Endothelial cell (in vitro differentiated cells): ENCODE data around the gene STMND1. TPM values are rescaled to one million over a fixed set of nuclear protein-coding genes. Genes with fewer than 3 reads are reported as not detected.

Experiments used
- DNase-seq: peaks from one replicate; pipeline ENCODE4 v3.0.0; 2021; ENCODE audit warnings: low spot score
- H3K27ac Mint-ChIP-seq: one replicate; pipeline ENCODE4 v1.8.0; 2021; ENCODE audit warnings: mixed read lengths, inconsistent platforms; ENCODE audit not compliant: unreplicated experiment
- H3K27me3 Mint-ChIP-seq: one replicate; pipeline ENCODE4 v1.8.0; 2021; ENCODE audit warnings: mild to moderate bottlenecking, moderate library complexity, mixed read lengths, inconsistent platforms; ENCODE audit not compliant: unreplicated experiment
- H3K36me3 Mint-ChIP-seq: one replicate; pipeline ENCODE4 v1.8.0; 2021; ENCODE audit warnings: mild to moderate bottlenecking, low read depth, mixed read lengths, inconsistent platforms; ENCODE audit not compliant: unreplicated experiment
- H3K4me1 Mint-ChIP-seq: one replicate; pipeline ENCODE4 v1.8.0; 2021; ENCODE audit warnings: mild to moderate bottlenecking, mixed read lengths, inconsistent platforms; ENCODE audit not compliant: unreplicated experiment
- H3K4me3 Mint-ChIP-seq: one replicate; pipeline ENCODE4 v1.8.0; 2021; ENCODE audit warnings: mild to moderate bottlenecking, mixed read lengths, inconsistent platforms; ENCODE audit not compliant: unreplicated experiment
- H3K9me3 Mint-ChIP-seq: one replicate; pipeline ENCODE4 v1.8.0; 2021; ENCODE audit warnings: mixed read lengths, inconsistent platforms; ENCODE audit not compliant: unreplicated experiment
- CTCF ChIP-seq: fragments of 200-600 bp; sonication (generic); IDR thresholded peaks from one replicate; pipeline ENCODE4 v1.5.0; 2021; ENCODE audit warnings: antibody characterized with exemption; ENCODE audit not compliant: unreplicated experiment
- total RNA-seq: library from RNA; stranded (reverse); fragmentation: NEBNext Ultra II Directional; extraction: Animal tissue kit (Norgen Biotek cat#: 25700); gene quantifications from one replicate; pipeline ENCODE4 v1.2.1, GENCODE V29; 2021; ENCODE audit not compliant: unreplicated experiment

Gene STMND1
- total RNA-seq, 1 donor from 2014 or later = not detected

- no peak for TF ChIP-seq CTCF
- no peaks in the 10 kb centered on the region for H3K36me3 Mint-ChIP-seq
- no peaks in the 10 kb centered on the region for H3K27me3 Mint-ChIP-seq
- DNase-seq = no peak
- H3K27ac Mint-ChIP-seq = no peak overlapping the region
- no peak overlapping the region for H3K4me3 Mint-ChIP-seq
- H3K4me1 Mint-ChIP-seq = peaks cover 3% of the 10 kb centered on the region
- no peaks in the 10 kb centered on the region for H3K9me3 Mint-ChIP-seq
Observed at GRCh38 chr6:17130786-17131185, 28.9 kb downstream of the STMND1 start.

GRCh38 chr6:17132967-17133366 lies 31.1 kb downstream of the STMND1 start:
- H3K4me3 Mint-ChIP-seq = no peak overlapping the region
- DNase-seq = no peak
- no peak overlapping the region for H3K27ac Mint-ChIP-seq
- H3K36me3 Mint-ChIP-seq = no peaks in the 10 kb centered on the region
- no peaks in the 10 kb centered on the region for H3K27me3 Mint-ChIP-seq
- no peaks in the 10 kb centered on the region for H3K4me1 Mint-ChIP-seq
- H3K9me3 Mint-ChIP-seq = no peaks in the 10 kb centered on the region
- no peak for TF ChIP-seq CTCF

GRCh38 chr6:17138033-17138432 lies 36.2 kb downstream of the STMND1 start:
- no peaks in the 10 kb centered on the region for H3K27me3 Mint-ChIP-seq
- H3K27ac Mint-ChIP-seq = no peak overlapping the region
- no peaks in the 10 kb centered on the region for H3K36me3 Mint-ChIP-seq
- H3K4me3 Mint-ChIP-seq = no peak overlapping the region
- no peaks in the 10 kb centered on the region for H3K9me3 Mint-ChIP-seq
- TF ChIP-seq CTCF = no peak
- no peak for DNase-seq
- no peaks in the 10 kb centered on the region for H3K4me1 Mint-ChIP-seq

DNA sequence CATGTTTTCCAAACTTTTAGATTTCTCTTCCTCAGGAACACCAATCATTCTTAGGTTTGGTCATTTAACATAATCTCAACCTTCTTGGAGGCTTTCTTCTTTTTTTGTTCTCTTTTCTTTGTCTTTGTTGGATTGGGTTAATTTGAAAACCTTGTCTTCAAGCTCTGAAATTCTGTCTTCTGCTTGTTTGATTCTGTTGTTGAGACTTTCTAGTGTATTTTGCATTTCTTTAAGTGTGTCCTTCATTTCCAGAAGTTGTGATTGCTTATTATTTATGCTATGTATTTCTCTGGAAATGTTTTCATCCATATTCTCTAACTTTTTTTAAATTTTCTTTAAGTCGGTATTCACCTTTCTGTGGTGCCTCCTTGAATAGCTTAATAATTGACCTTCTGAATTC lies 42.2 kb downstream of the STMND1 start:
- no peaks in the 10 kb centered on the region for H3K9me3 Mint-ChIP-seq
- no peak for TF ChIP-seq CTCF
- no peaks in the 10 kb centered on the region for H3K36me3 Mint-ChIP-seq
- H3K4me3 Mint-ChIP-seq = no peak overlapping the region
- DNase-seq = no peak
- peaks cover 5% of the 10 kb centered on the region for H3K4me1 Mint-ChIP-seq
- H3K27me3 Mint-ChIP-seq = no peaks in the 10 kb centered on the region
- no peak overlapping the region for H3K27ac Mint-ChIP-seq

- H3K27me3 Mint-ChIP-seq = no peaks in the 10 kb centered on the region
- peaks cover 5% of the 10 kb centered on the region for H3K4me1 Mint-ChIP-seq
- H3K36me3 Mint-ChIP-seq = no peaks in the 10 kb centered on the region
- no peaks in the 10 kb centered on the region for H3K9me3 Mint-ChIP-seq
- no peak overlapping the region for H3K27ac Mint-ChIP-seq
- no peak for TF ChIP-seq CTCF
- no peak overlapping the region for H3K4me3 Mint-ChIP-seq
- DNase-seq = no peak
Observed at GRCh38 chr6:17149571-17149970, 47.7 kb downstream of the STMND1 start.
